A673 (cell line): ENCODE data around the gene MYRIP. TPM values are rescaled to one million over a fixed set of nuclear protein-coding genes. Genes with fewer than 3 reads are reported as not detected.
"Not testable (repeated sequence)": the region's sequence is repeated elsewhere in the genome, so short reads cannot be mapped to it uniquely, and the experiment has no call there.

Experiments
- BruUV-seq: library from RNA; stranded (reverse); fragments of 400-500 nt; replicated peaks from 2 replicates; lab custom pipeline; 2021; lab: Mats Ljungman, UMichigan
- CTCF ChIA-PET: fragments of 300-600 bp; sonication (Branson Sonifier 250); formaldehyde crosslinking; loops from one replicate; lab custom pipeline; 2022; ENCODE audit warnings: antibody characterized with exemption; lab: Charles Lee
- POLR2A ChIA-PET: fragments of 300-600 bp; sonication (Branson Sonifier 250); formaldehyde crosslinking; loops from one replicate; lab custom pipeline; 2022; ENCODE audit warnings: antibody characterized with exemption; ENCODE audit not compliant: low non-redundant PET; lab: Charles Lee
- DNase-seq: peaks from one replicate; pipeline ENCODE4 v3.0.0-alpha.2; 2015; ENCODE audit warnings: low spot score
- H3K27ac ChIP-seq: fragments of 200-600 bp; sonication (generic); 2 replicates; pipeline ENCODE4 v1.5.1; 2016; ENCODE audit warnings: mixed run types, low read depth, mild to moderate bottlenecking, mixed read lengths, antibody characterized with exemption, low read length; ENCODE audit not compliant: poor library complexity, severe bottlenecking
- H3K27me3 ChIP-seq: fragments of 200-600 bp; sonication (generic); replicated peaks from 2 replicates; pipeline ENCODE4 v1.6.1; 2017; ENCODE audit warnings: mixed run types, low read depth, mild to moderate bottlenecking, mixed read lengths, antibody characterized with exemption, low read length; ENCODE audit not compliant: insufficient read depth, poor library complexity
- H3K36me3 ChIP-seq: fragments of 200-600 bp; sonication (generic); 2 replicates; pipeline ENCODE4 v1.6.1; 2016; ENCODE audit warnings: mixed run types, mild to moderate bottlenecking, mixed read lengths, antibody characterized with exemption, low read length; ENCODE audit not compliant: insufficient read depth, poor library complexity, severe bottlenecking
- H3K4me1 ChIP-seq: fragments of 200-600 bp; sonication (generic); 2 replicates; pipeline ENCODE4 v1.6.1; 2017; ENCODE audit warnings: mixed run types, mild to moderate bottlenecking, mixed read lengths, antibody characterized with exemption, low read length; ENCODE audit not compliant: insufficient read depth, poor library complexity, severe bottlenecking
- H3K4me3 ChIP-seq: fragments of 200-600 bp; sonication (generic); 2 replicates; pipeline ENCODE4 v1.5.1; 2016; ENCODE audit warnings: low read depth, mixed run types, mild to moderate bottlenecking, mixed read lengths, low read length; ENCODE audit not compliant: poor library complexity, severe bottlenecking
- H3K9me3 ChIP-seq: fragments of 200-600 bp; sonication (generic); 2 replicates; pipeline ENCODE4 v1.6.1; 2016; ENCODE audit warnings: mixed run types, low read depth, mild to moderate bottlenecking, mixed read lengths, antibody characterized with exemption, low read length; ENCODE audit not compliant: poor library complexity, severe bottlenecking
- EZH2 ChIP-seq: fragments of 200-600 bp; sonication (generic); IDR thresholded peaks from 2 replicates; pipeline ENCODE4 v1.6.1; 2017; ENCODE audit warnings: borderline replicate concordance, low read depth, mild to moderate bottlenecking, mixed read lengths, antibody characterized with exemption, low read length; ENCODE audit not compliant: poor library complexity, severe bottlenecking
- intact Hi-C: fragments of 100-400 bp; cut with micrococcal nuclease; formaldehyde crosslinking; loops from one replicate; pipeline ENCODE4 v1.10.0; 2022; ENCODE audit not compliant: unreplicated experiment
- total RNA-seq: library from RNA; stranded (reverse); gene quantifications from 2 replicates; pipeline ENCODE4 v1.2.3, GENCODE V29; 2021
- TF ChIP-seq, protein P1 (sequence below): fragments of 300-800, 200-600 bp; sonication (generic); conservative IDR thresholded peaks from 2 replicates; pipeline ENCODE4 v1.5.1; 2017; ENCODE audit warnings: low read depth, mild to moderate bottlenecking, antibody characterized with exemption, low read length, moderate library complexity, mixed read lengths

Gene MYRIP
- total RNA-seq, 1 experiment from 2014 or later, result not detected

DNA sequence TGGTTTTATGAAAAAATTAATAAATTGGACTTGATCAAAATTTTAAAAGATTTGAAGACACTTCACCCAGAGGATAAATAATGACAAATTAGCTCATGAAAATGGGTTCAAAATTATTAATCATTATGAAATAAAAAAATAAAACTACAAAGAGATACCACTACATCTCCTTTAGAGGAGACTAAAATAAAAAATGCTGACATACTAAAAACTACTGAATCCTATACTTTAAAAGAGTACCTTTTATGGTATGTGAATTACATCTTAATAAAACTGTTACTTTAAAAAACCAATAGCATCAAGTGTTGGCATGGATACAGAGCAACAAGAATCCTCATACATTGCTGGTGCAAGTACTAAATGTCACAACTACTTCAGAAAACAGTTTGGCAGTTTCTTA is 46.0 kb upstream of the MYRIP start:
- BruUV-seq, result no TSS peak
- Histone ChIP-seq H3K9me3 (no peaks in the 10 kb centered on the region), H3K4me1 (no peaks in the 10 kb centered on the region), H3K36me3 (no peaks in the 10 kb centered on the region), H3K27me3 (no peaks in the 10 kb centered on the region), H3K27ac (no peak overlapping the region), H3K4me3 (no peak overlapping the region)
- POLR2A ChIA-PET, result no interaction called here
- intact Hi-C loops, result no loop called here
- TF ChIP-seq, protein P1, sequence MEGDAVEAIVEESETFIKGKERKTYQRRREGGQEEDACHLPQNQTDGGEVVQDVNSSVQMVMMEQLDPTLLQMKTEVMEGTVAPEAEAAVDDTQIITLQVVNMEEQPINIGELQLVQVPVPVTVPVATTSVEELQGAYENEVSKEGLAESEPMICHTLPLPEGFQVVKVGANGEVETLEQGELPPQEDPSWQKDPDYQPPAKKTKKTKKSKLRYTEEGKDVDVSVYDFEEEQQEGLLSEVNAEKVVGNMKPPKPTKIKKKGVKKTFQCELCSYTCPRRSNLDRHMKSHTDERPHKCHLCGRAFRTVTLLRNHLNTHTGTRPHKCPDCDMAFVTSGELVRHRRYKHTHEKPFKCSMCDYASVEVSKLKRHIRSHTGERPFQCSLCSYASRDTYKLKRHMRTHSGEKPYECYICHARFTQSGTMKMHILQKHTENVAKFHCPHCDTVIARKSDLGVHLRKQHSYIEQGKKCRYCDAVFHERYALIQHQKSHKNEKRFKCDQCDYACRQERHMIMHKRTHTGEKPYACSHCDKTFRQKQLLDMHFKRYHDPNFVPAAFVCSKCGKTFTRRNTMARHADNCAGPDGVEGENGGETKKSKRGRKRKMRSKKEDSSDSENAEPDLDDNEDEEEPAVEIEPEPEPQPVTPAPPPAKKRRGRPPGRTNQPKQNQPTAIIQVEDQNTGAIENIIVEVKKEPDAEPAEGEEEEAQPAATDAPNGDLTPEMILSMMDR, result no peak
- TF ChIP-seq EZH2, result no peak
- CTCF ChIA-PET, result no interaction called here
- no peak for DNase-seq

DNA sequence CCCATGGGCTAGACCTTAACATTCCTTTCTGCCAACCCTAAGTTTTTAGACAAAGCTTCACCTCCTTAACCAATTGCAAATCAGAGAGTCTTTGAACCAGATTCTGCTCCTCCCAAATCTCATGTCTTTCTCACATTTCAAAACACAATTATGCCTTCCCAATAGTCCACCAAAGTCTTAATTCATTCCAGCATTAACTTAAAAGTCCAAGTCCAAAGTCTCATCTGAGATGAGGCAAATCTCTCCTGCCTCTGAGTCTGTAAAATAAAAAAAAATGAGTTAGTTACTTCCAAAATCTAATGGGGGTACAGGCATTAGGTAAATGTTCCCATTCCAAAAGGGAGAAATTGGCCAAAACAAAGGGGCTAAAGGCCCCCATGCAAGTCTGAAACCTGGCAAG is 43.8 kb upstream of the MYRIP start:
- no peaks in the 10 kb centered on the region for H3K4me1 ChIP-seq
- intact Hi-C loops, result no loop called here
- TF ChIP-seq, protein P1, result no peak
- no peak for TF ChIP-seq EZH2
- H3K9me3 ChIP-seq, result no peaks in the 10 kb centered on the region
- no peaks in the 10 kb centered on the region for H3K36me3 ChIP-seq
- H3K27ac ChIP-seq, result no peak overlapping the region
- POLR2A ChIA-PET, result no interaction called here
- CTCF ChIA-PET, result no interaction called here
- no TSS peak for BruUV-seq
- H3K4me3 ChIP-seq, result no peak overlapping the region
- no peaks in the 10 kb centered on the region for H3K27me3 ChIP-seq
- no peak for DNase-seq

DNA sequence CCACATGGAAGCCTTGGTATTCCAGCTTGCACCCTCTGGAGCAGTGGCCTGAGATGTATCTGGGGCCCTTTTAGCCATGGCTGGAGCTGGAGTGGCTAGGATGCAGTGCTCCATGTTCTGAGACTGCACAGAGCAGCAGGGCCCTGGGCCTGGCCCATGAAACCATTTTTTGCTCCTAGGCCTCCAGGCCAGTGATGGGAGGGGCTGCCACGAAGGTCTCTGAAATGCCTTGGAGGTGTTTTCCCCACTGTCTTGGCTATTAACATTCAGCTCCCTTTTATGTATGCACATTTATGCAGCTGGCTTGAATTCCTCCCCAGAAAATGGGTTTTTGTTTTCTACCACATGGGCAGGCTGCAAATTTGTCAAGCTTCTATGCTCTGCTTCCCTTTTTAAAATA is 43.0 kb upstream of the MYRIP start:
- CTCF ChIA-PET, result no interaction called here
- H3K4me3 ChIP-seq, result no peak overlapping the region
- no TSS peak for BruUV-seq
- no peaks in the 10 kb centered on the region for H3K4me1 ChIP-seq
- no peaks in the 10 kb centered on the region for H3K36me3 ChIP-seq
- POLR2A ChIA-PET, result no interaction called here
- no peak overlapping the region for H3K27ac ChIP-seq
- intact Hi-C loops, result no loop called here
- DNase-seq, result no peak
- H3K9me3 ChIP-seq, result no peaks in the 10 kb centered on the region
- H3K27me3 ChIP-seq, result no peaks in the 10 kb centered on the region
- TF ChIP-seq EZH2, result no peak
- TF ChIP-seq, protein P1, result no peak

DNA sequence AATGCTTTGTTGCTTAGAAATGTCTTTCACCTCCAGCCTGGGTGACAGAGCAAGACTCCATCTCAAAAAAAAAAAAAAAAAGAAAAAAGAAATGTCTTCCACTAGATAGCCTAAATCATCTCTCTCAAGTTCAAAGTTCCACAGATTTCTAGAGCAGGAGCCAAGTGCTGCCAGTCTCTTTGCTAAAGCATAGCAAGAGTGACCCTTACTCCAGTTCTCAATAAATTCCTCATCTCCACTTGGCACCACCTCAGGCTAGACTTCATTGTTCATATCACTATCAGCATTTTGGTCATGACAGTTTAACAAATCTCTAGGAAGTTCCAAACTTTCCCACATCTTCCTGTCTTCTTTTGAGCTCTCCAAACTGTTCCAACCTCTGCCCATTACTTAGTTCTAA is 42.5 kb upstream of the MYRIP start:
- intact Hi-C loops, BruUV-seq, H3K9me3 ChIP-seq, H3K36me3 ChIP-seq, H3K4me3 ChIP-seq, H3K27ac ChIP-seq, H3K27me3 ChIP-seq, CTCF ChIA-PET, H3K4me1 ChIP-seq, DNase-seq, POLR2A ChIA-PET: not testable (repeated sequence)

DNA sequence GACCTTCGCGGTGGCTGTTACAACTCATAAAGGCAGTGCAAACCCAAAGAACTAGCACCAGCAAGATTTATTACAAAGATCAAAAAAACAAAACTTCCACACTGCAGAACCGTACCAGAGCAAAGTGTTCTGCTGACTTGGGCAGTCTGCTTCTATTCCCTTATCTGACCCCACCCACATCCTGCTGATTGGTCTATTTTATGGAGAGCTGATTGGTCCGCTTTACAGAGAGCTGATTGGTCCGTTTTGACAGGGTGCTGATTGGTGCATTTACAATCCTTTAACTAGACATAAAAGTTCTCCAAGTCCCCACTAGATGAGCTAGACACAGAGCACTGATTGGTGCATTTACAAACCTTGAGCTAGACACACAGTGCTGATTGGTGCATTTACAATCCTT is 31.2 kb upstream of the MYRIP start:
- H3K9me3 ChIP-seq, intact Hi-C loops, H3K27me3 ChIP-seq, BruUV-seq, CTCF ChIA-PET, H3K36me3 ChIP-seq, POLR2A ChIA-PET, DNase-seq, H3K4me1 ChIP-seq, H3K27ac ChIP-seq, H3K4me3 ChIP-seq: not testable (repeated sequence)
